Subcutaneous abdominal adipose tissue (tissue), 5 donors: Measurements from ENCODE around the gene NHLH2.
A peak's percentile ranks its signal among the peaks of the same experiment; 100 is the strongest.

ENCODE experiments used
- H3K27ac ChIP-seq: one replicate; pipeline ENCODE4 v1.7.0; 2013; ENCODE audit warnings: low read depth, mild to moderate bottlenecking, inconsistent platforms, low read length, moderate library complexity
- H3K27me3 ChIP-seq, 5 donors: one replicate each; pipeline ENCODE4 v1.7.0; 2013; ENCODE audit warnings: low read length in 5 of 5, inconsistent platforms in 1 of 5; ENCODE audit not compliant: control insufficient read depth in 5 of 5, insufficient read depth in 4 of 5
- H3K36me3 ChIP-seq, 5 donors: one replicate each; pipeline ENCODE4 v1.7.0; 2013; ENCODE audit warnings: low read length in 5 of 5; ENCODE audit not compliant: control insufficient read depth in 5 of 5, insufficient read depth in 5 of 5
- H3K4me1 ChIP-seq, 5 donors: one replicate each; pipeline ENCODE4 v1.7.0; 2013; ENCODE audit warnings: low read length in 5 of 5, mild to moderate bottlenecking in 3 of 5, moderate library complexity in 1 of 5; ENCODE audit not compliant: control insufficient read depth in 5 of 5, insufficient read depth in 5 of 5
- H3K4me3 ChIP-seq, 5 donors: one replicate each; pipeline ENCODE4 v1.7.0; 2013; ENCODE audit warnings: low read length in 5 of 5, low read depth in 1 of 5
- H3K9ac ChIP-seq, 5 donors: one replicate each; pipeline ENCODE4 v1.7.0; 2013; ENCODE audit warnings: low read length in 5 of 5, mild to moderate bottlenecking in 4 of 5, moderate library complexity in 3 of 5
- H3K9me3 ChIP-seq, 5 donors: one replicate each; pipeline ENCODE4 v1.7.0; 2013; ENCODE audit warnings: low read length in 5 of 5; ENCODE audit not compliant: control insufficient read depth in 5 of 5
- donor health status: healthy.
- donor health status: healthy.
- donor health status: healthy.
- donor health status: healthy.
- donor health status: healthy.

Gene NHLH2

DNA sequence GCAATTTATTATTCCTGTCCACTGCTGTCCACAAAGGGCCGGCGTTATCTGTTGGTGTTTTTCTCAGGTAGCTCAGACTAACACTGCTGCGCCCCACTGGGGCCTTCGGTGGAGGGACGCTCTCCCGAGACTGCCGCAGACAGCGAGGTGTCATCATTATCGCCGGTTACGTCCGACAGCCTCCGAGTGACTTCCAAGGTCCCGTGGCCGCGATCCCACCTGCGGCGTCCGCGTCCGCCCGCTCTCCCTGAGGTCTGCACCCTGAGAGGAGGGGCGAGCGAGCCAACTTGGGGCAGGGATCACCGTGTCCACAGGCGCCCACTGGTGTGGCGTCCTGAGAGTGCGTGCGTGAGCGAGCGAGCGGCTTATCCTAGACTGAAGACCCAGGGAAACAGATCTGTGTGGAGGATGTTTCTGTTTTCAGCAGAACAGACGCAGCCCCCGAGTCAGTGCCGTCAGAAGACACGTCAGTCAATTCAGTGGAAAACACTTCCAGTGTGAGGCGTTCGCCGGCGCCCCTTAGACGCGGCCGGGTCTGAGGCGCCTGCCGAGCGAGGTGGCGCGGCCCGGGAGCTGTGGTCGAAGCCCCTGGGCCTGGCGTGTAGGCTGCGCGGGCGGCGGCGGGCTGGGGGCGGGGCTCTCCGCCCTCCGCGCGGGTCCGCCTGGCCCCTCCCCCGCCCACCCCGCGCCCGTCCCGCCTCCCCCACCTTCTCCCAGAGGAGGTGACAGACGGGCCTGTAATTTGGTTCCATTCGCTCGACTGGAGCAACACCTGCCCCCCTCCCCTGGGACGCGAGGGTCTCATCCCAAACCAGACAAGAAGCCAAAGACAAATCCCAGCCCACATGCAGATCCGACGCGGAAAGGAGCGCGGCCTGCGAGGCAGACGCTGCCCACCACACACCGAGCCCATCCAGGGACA, 12.6 kb downstream of the NHLH2 start:
- Histone ChIP-seq H3K27ac (no peak overlapping the region), H3K4me3 (peak overlapping the region; percentile 56 to 70 (median 66)), H3K36me3 (no peaks in the 10 kb centered on the region), H3K4me1 (peaks cover 0 to 14% (median 7%) of the 10 kb centered on the region in 5 donors), H3K27me3 (peaks cover 0 to 11% (median 3%) of the 10 kb centered on the region in 5 donors), H3K9ac (peak overlapping the region in 4 of 5 donors; percentile 27 to 74 (median 54)), H3K9me3 (no peaks in the 10 kb centered on the region)

- H3K27ac ChIP-seq: no peak overlapping the region
- no peaks in the 10 kb centered on the region for H3K9me3 ChIP-seq
- H3K27me3 ChIP-seq: peaks cover 0 to 11% (median 0%) of the 10 kb centered on the region in 5 donors
- H3K36me3 ChIP-seq: no peaks in the 10 kb centered on the region
- no peak overlapping the region for H3K9ac ChIP-seq
- peaks cover 0 to 14% (median 7%) of the 10 kb centered on the region in 5 donors for H3K4me1 ChIP-seq
- H3K4me3 ChIP-seq: no peak overlapping the region
Observed at GRCh38 chr1:115827452-115828044, 13.4 kb downstream of the NHLH2 start.

DNA sequence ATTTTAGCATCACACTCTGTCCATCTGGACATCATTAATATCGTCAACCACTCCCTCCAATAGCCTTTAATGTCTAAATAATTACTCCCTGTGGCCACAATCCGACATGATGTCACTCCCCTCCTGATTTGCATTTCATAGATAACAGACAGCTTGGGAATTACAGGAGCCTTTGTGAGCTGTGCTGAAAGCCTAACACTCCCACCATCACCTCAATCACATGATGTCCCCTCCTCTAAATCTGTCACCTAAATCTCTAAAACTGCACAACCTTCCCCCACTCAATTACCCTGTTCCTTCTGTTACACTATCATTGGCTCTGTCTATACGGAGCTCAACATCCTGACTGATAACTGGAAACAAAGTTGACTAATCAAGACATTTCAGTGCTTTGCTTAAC, 14.3 kb downstream of the NHLH2 start:
- no peak overlapping the region for H3K9ac ChIP-seq
- no peak overlapping the region for H3K27ac ChIP-seq
- no peaks in the 10 kb centered on the region for H3K36me3 ChIP-seq
- peaks cover 0 to 14% (median 7%) of the 10 kb centered on the region in 5 donors for H3K4me1 ChIP-seq
- peaks cover 0 to 4% (median 0%) of the 10 kb centered on the region in 5 donors for H3K9me3 ChIP-seq
- H3K27me3 ChIP-seq: peaks cover 0 to 11% (median 0%) of the 10 kb centered on the region in 5 donors
- H3K4me3 ChIP-seq: no peak overlapping the region

DNA sequence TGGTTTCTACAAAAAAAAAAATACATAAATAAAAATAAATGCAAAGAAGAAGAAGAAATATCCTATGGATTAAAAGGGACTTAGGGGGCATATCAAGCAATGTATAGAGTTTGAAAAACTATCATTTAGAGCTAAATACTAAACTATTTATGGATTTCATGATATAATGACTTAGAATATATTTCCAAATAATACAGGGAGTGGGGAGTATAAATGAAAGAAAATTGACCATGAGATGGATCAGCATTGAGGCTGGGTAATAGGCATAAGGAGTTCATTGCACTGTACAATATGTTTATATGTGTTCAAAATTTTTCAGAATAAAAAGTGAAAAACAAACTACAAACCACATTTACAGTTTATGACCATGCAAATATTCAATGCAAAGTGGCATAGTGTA, 18.8 kb downstream of the NHLH2 start:
- H3K9me3 ChIP-seq: peaks cover 0 to 6% (median 0%) of the 10 kb centered on the region in 5 donors
- H3K4me1 ChIP-seq: no peaks in the 10 kb centered on the region
- no peaks in the 10 kb centered on the region for H3K36me3 ChIP-seq

GRCh38 chr1:115815694-115816093, 25.2 kb downstream of the NHLH2 start:
- H3K27me3 ChIP-seq: no peaks in the 10 kb centered on the region
- no peak overlapping the region for H3K4me3 ChIP-seq
- H3K4me1 ChIP-seq: no peaks in the 10 kb centered on the region
- no peaks in the 10 kb centered on the region for H3K36me3 ChIP-seq
- H3K9me3 ChIP-seq: peaks cover 0 to 6% (median 0%) of the 10 kb centered on the region in 5 donors
- no peak overlapping the region for H3K27ac ChIP-seq
- H3K9ac ChIP-seq: no peak overlapping the region

More for the DNA sequence above, 18.8 kb downstream of the NHLH2 start:
- Histone ChIP-seq H3K27me3 (peaks cover 0 to 4% (median 0%) of the 10 kb centered on the region in 5 donors), H3K27ac (no peak overlapping the region), H3K4me3 (no peak overlapping the region), H3K9ac (no peak overlapping the region)

DNA sequence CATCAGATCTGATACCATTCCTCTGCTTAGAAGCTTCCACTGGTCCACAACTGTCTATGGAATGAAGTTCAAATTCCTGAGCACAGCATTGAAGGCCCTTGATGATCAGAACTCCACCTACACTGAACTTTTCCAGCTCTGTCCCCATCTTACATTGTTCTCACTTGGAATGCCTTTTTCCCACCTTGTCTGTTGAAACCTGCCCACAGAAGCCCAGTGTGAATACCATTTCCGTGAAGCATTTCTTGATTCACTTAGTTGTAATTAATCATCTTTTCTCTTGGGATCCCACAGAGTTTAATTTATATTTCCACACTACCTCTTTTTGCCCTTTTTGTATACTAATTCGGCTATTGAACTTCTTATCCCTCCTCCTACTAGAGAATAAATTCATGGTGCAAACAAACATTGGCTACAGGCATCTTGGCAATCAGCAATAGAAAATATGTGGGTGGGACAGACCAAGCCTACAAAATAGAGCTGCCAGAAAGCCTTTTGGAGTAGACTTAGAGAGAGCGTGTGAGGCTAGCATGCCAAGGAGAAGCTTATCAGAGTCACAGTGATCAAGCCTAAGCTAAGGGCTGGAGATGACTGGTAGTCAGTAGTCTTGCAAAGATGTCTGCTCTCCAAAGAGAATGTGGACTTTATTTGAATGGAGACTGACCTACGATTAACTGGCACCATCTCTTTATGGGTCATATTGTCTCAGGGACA, 26.1 kb downstream of the NHLH2 start:
- Histone ChIP-seq H3K9ac (no peak overlapping the region), H3K9me3 (peaks cover 0 to 6% (median 0%) of the 10 kb centered on the region in 5 donors), H3K27ac (no peak overlapping the region), H3K27me3 (no peaks in the 10 kb centered on the region), H3K4me1 (no peaks in the 10 kb centered on the region), H3K36me3 (no peaks in the 10 kb centered on the region), H3K4me3 (no peak overlapping the region)

GRCh38 chr1:115813727-115814126, 27.2 kb downstream of the NHLH2 start:
- no peaks in the 10 kb centered on the region for H3K4me1 ChIP-seq
- H3K27ac ChIP-seq: no peak overlapping the region
- no peaks in the 10 kb centered on the region for H3K9me3 ChIP-seq
- no peak overlapping the region for H3K9ac ChIP-seq
- H3K27me3 ChIP-seq: no peaks in the 10 kb centered on the region
- H3K4me3 ChIP-seq: no peak overlapping the region
- H3K36me3 ChIP-seq: no peaks in the 10 kb centered on the region

GRCh38 chr1:115811140-115811828, 29.6 kb downstream of the NHLH2 start:
- H3K4me1 ChIP-seq: no peaks in the 10 kb centered on the region
- H3K27ac ChIP-seq: no peak overlapping the region
- no peaks in the 10 kb centered on the region for H3K36me3 ChIP-seq
- H3K9ac ChIP-seq: no peak overlapping the region
- no peaks in the 10 kb centered on the region for H3K27me3 ChIP-seq
- no peak overlapping the region for H3K4me3 ChIP-seq
- H3K9me3 ChIP-seq: no peaks in the 10 kb centered on the region

DNA sequence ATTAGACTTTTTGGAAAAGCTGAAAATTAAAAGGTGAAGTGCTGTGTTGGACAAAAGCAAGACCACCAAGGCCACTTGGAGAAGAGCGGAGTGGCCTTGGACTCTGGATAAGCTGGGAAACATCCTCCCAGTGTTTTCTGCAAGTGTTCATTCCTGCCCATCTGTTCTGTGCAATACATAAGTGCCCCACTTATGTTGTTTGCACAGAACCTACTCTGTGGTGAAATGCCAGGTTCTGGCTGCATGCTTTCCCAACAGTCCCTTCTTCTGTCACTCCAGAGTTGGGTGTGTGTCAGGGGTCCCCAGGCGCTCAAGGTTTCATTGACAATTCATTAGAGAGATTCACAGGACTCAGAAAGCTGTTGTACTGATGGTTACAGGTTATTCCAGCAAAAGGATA, 30.3 kb downstream of the NHLH2 start:
- no peak overlapping the region for H3K9ac ChIP-seq

More for the DNA sequence above, 30.3 kb downstream of the NHLH2 start:
- Histone ChIP-seq H3K27ac (no peak overlapping the region), H3K4me1 (no peaks in the 10 kb centered on the region), H3K9me3 (no peaks in the 10 kb centered on the region), H3K4me3 (no peak overlapping the region), H3K36me3 (no peaks in the 10 kb centered on the region), H3K27me3 (no peaks in the 10 kb centered on the region)
